SK-N-SH treated with all-trans-retinoic acid at 6 μM for 48 hours (cell line): ENCODE data around the gene IL1RN.

Experiments used
- ARNTL ChIP-seq: fragments of 450-650 bp; formaldehyde crosslinking; IDR thresholded peaks from 2 replicates; pipeline ENCODE4 v1.5.0; 2020; ENCODE audit warnings: low read depth, mild to moderate bottlenecking, moderate library complexity, borderline replicate concordance
- BACH2 ChIP-seq: fragments of 250-450 bp; sonication (Bioruptor Pico); IDR thresholded peaks from 2 replicates; pipeline ENCODE4 v1.9.0; 2021; ENCODE audit warnings: mild to moderate bottlenecking, borderline replicate concordance
- ESRRG ChIP-seq: fragments of 250-450 bp; sonication (Bioruptor Pico); IDR thresholded peaks from 2 replicates; pipeline ENCODE4 v1.6.1; 2021; ENCODE audit warnings: mild to moderate bottlenecking
- GLIS3 ChIP-seq: fragments of 250-450 bp; sonication (Bioruptor Pico); IDR thresholded peaks from 2 replicates; pipeline ENCODE4 v1.5.0; 2020; ENCODE audit warnings: mild to moderate bottlenecking, moderate library complexity
- ISL1 ChIP-seq: fragments of 250-450 bp; sonication (Bioruptor Pico); IDR thresholded peaks from 2 replicates; pipeline ENCODE4 v2.1.2; 2022; ENCODE audit warnings: mild to moderate bottlenecking, moderate library complexity
- PATZ1 ChIP-seq: fragments of 250-450 bp; sonication (Bioruptor Pico); IDR thresholded peaks from 2 replicates; pipeline ENCODE4 v1.8.0; 2020; ENCODE audit warnings: mild to moderate bottlenecking, moderate library complexity, borderline replicate concordance
- SNAI2 ChIP-seq: fragments of 250-450 bp; sonication (Bioruptor Pico); IDR thresholded peaks from 2 replicates; pipeline ENCODE4 v1.5.0; 2020; ENCODE audit warnings: mild to moderate bottlenecking, moderate library complexity
- TOX ChIP-seq: fragments of 250-450 bp; sonication (Bioruptor Pico); IDR thresholded peaks from 2 replicates; pipeline ENCODE4 v1.8.0; 2021; ENCODE audit warnings: mild to moderate bottlenecking, moderate library complexity, borderline replicate concordance
- TSHZ2 ChIP-seq: fragments of 250-450 bp; sonication (Bioruptor Pico); IDR thresholded peaks from 2 replicates; pipeline ENCODE4 v1.5.0; 2020; ENCODE audit warnings: mild to moderate bottlenecking, moderate library complexity
- ZFP3 ChIP-seq: fragments of 250-450 bp; sonication (Bioruptor Pico); IDR thresholded peaks from 2 replicates; pipeline ENCODE4 v1.5.0; 2020; ENCODE audit warnings: mild to moderate bottlenecking, moderate library complexity
- ZFP30 ChIP-seq: fragments of 450-650 bp; formaldehyde crosslinking; IDR thresholded peaks from 2 replicates; pipeline ENCODE4 v1.5.0; 2022; ENCODE audit warnings: mild to moderate bottlenecking, moderate library complexity

GRCh38 chr2:113180131-113180946 is 52.9 kb downstream of the IL1RN start:
- no peak for TF ChIP-seq GLIS3 (CRISPR knock-in tag)
- TF ChIP-seq TOX = no peak
- no peak for TF ChIP-seq TSHZ2 (CRISPR knock-in tag)
- TF ChIP-seq ISL1 (CRISPR knock-in tag) = no peak
- TF ChIP-seq PATZ1 (CRISPR knock-in tag) = no peak
- TF ChIP-seq BACH2 = no peak
- TF ChIP-seq ARNTL (CRISPR knock-in tag) = no peak
- TF ChIP-seq ZFP30 (CRISPR knock-in tag) = no peak
- no peak for TF ChIP-seq ESRRG (CRISPR knock-in tag)
- TF ChIP-seq ZFP3 (CRISPR knock-in tag) = no peak
- TF ChIP-seq SNAI2 (CRISPR knock-in tag) = no peak
